Suprapubic skin (tissue), 4 donors: ENCODE results near the gene FLAD1.

Source experiments
- CTCF ChIP-seq, 2 donors: fragments of 200-600 bp in 1 of 2; fragments of 450-650 bp in 1 of 2; sonication (generic) in 1 of 2; IDR thresholded peaks; one replicate each; pipeline ENCODE4 v1.5.1; 2016 to 2019; ENCODE audit warnings: antibody characterized with exemption in 2 of 2, mild to moderate bottlenecking in 1 of 2, moderate library complexity in 1 of 2
- EP300 ChIP-seq: sonication (generic); formaldehyde crosslinking; IDR thresholded peaks from one replicate; pipeline ENCODE4 v1.6.1; 2017; ENCODE audit warnings: antibody characterized with exemption
- POLR2A ChIP-seq, 2 donors: fragments of 450-650 bp; IDR thresholded peaks; one replicate each; pipeline ENCODE4 v1.6.1; 2017; ENCODE audit warnings: antibody characterized with exemption in 2 of 2, mild to moderate bottlenecking in 2 of 2, moderate library complexity in 2 of 2
- POLR2AphosphoS5 ChIP-seq, 3 donors: sonication (generic); formaldehyde crosslinking; IDR thresholded peaks; one replicate each; pipeline ENCODE4 v1.6.1; 2017; ENCODE audit warnings: antibody characterized with exemption in 3 of 3

GRCh38 chr1:155007251-155007828, 24.2 kb downstream of the FLAD1 start:
- no peak for TF ChIP-seq EP300
- TF ChIP-seq POLR2AphosphoS5 (IDR thresholded peaks at IDR 0.05): no peak
- no peak for TF ChIP-seq POLR2A (IDR thresholded peaks at IDR 0.05)
- no peak for TF ChIP-seq CTCF (IDR thresholded peaks at IDR 0.05)
